ENCODE results near the gene KIRREL3.

KIRREL3 gene

GRCh38 chr11:127028648-127029047 is 28.1 kb upstream of the KIRREL3 start:
- Histone ChIP-seq H3K4me1 (ENCODE audit: control insufficient read depth in 1 of 2, insufficient read depth in 1 of 2, low read depth in 1 of 2, low read length in 1 of 2) (no peaks in the 10 kb centered on the region), H3K27ac (no peak overlapping the region)
- TF ChIP-seq CTCF (IDR thresholded peaks at IDR 0.05): no peak

GRCh38 chr11:127027789-127028188 is 27.2 kb upstream of the KIRREL3 start:
- no peak overlapping the region for H3K27ac ChIP-seq
- no peaks in the 10 kb centered on the region for H3K36me3 ChIP-seq
- no peaks in the 10 kb centered on the region for H3K27me3 ChIP-seq
- no peak for TF ChIP-seq CTCF (IDR thresholded peaks at IDR 0.05)
- no peak overlapping the region for H3K4me3 ChIP-seq (ENCODE audit: low read depth in 1 of 2, low read length in 1 of 2)
- H3K4me1 ChIP-seq (ENCODE audit: control insufficient read depth in 1 of 2, insufficient read depth in 1 of 2, low read depth in 1 of 2, low read length in 1 of 2): no peaks in the 10 kb centered on the region
- H3K9me3 ChIP-seq: no peaks in the 10 kb centered on the region

More at GRCh38 chr11:127028648-127029047, 28.1 kb upstream of the KIRREL3 start:
- Histone ChIP-seq H3K9me3 (no peaks in the 10 kb centered on the region), H3K27me3 (no peaks in the 10 kb centered on the region), H3K4me3 (ENCODE audit: low read depth in 1 of 2, low read length in 1 of 2) (no peak overlapping the region), H3K36me3 (no peaks in the 10 kb centered on the region)

GRCh38 chr11:127027000-127027399 is 26.4 kb upstream of the KIRREL3 start:
- H3K36me3 ChIP-seq: no peaks in the 10 kb centered on the region
- H3K9me3 ChIP-seq: no peaks in the 10 kb centered on the region
- no peak for TF ChIP-seq CTCF (IDR thresholded peaks at IDR 0.05)
- no peaks in the 10 kb centered on the region for H3K27me3 ChIP-seq
- no peak overlapping the region for H3K4me3 ChIP-seq (ENCODE audit: low read depth in 1 of 2, low read length in 1 of 2)
- no peak overlapping the region for H3K27ac ChIP-seq
- no peaks in the 10 kb centered on the region for H3K4me1 ChIP-seq (ENCODE audit: control insufficient read depth in 1 of 2, insufficient read depth in 1 of 2, low read depth in 1 of 2, low read length in 1 of 2)

GRCh38 chr11:127023991-127024390 is 23.4 kb upstream of the KIRREL3 start:
- no peak overlapping the region for H3K27ac ChIP-seq
- no peaks in the 10 kb centered on the region for H3K9me3 ChIP-seq
- H3K27me3 ChIP-seq: no peaks in the 10 kb centered on the region
- TF ChIP-seq CTCF (IDR thresholded peaks at IDR 0.05): no peak
- no peaks in the 10 kb centered on the region for H3K36me3 ChIP-seq
- H3K4me3 ChIP-seq (ENCODE audit: low read depth in 1 of 2, low read length in 1 of 2): no peak overlapping the region
- no peaks in the 10 kb centered on the region for H3K4me1 ChIP-seq (ENCODE audit: control insufficient read depth in 1 of 2, insufficient read depth in 1 of 2, low read depth in 1 of 2, low read length in 1 of 2)

- H3K27me3 ChIP-seq: no peaks in the 10 kb centered on the region
- no peaks in the 10 kb centered on the region for H3K36me3 ChIP-seq
- H3K4me1 ChIP-seq (ENCODE audit: control insufficient read depth in 1 of 2, insufficient read depth in 1 of 2, low read depth in 1 of 2, low read length in 1 of 2): no peaks in the 10 kb centered on the region
- TF ChIP-seq CTCF (IDR thresholded peaks at IDR 0.05): no peak
- no peak overlapping the region for H3K4me3 ChIP-seq (ENCODE audit: low read depth in 1 of 2, low read length in 1 of 2)
- H3K27ac ChIP-seq: no peak overlapping the region
- no peaks in the 10 kb centered on the region for H3K9me3 ChIP-seq
These were observed 18.2 kb upstream of the KIRREL3 start for GRCh38 chr11:127018683-127019279.

Data from neutrophil (primary cell).